ENCODE measurements around the gene GARIN5A.
A peak's percentile ranks its signal among the peaks of the same experiment; 100 is the strongest.
"Not testable (repeated sequence)": the region's sequence is repeated elsewhere in the genome, so short reads cannot be mapped to it uniquely, and the experiment has no call there.

Gene GARIN5A

DNA sequence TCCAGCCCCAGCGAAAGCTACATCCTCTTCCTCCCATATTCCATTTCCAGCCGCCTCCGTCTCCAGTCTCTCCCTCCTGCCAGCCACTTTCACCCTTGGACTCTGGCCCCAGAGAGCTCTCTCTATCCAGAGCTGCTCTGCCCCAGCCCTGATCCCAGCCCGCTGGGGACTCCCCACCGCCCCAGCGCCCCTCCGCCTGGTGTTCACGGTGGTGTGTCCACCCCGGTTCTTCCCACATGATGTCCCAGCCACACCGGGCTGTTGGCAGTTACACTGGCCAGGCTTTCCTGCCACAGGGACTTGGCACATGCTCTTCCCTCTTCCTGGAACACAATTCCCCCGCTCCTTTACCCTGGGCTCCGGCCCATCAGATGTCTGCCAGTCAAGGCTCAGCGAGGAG lies 11.6 kb downstream of the GARIN5A start:
- DNase-seq (ENCODE audit: low read depth in 1 of 2, low spot score in 1 of 2) = no peak

DNA sequence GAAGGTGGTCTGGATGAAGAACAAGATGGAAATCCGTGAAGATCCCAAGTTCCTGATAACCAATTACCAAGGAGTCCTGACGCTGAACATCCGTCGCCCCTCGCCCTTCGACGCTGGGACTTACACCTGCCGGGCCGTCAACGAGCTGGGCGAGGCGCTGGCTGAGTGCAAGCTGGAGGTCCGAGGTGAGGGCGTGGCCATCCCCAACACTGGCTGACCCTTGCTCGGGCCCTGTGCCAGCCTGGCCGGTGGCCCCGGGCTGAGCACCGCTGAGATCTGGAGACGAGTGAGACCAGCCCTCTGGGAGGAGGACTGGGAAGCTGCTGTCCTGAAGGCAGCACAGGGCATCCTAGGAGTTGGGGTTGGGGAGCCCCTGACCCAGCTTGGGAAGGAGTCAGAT lies 12.3 kb downstream of the GARIN5A start:
- no peak for DNase-seq (ENCODE audit: low read depth in 1 of 2, low spot score in 1 of 2)

DNA sequence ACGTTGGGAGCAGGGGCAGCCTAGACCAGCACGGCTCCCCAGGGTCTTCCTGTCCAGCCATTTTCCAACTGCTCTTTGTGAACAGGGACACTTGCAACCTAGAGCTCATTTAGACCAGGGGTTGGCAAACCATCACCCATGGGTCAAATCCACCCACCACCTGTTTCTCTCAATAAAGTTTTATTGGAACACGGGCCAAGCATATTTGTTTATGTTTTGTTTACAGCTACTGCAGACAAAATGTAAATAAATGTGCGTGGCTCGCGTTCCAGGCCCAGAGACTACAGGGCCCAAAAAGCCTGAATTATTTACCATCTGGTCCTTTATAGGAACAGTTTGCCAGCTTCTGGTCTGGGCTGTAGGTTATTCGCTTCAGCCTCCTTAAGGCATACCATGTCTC lies 13.7 kb downstream of the GARIN5A start:
- DNase-seq (ENCODE audit: low read depth in 1 of 2, low spot score in 1 of 2) = no peak

DNA sequence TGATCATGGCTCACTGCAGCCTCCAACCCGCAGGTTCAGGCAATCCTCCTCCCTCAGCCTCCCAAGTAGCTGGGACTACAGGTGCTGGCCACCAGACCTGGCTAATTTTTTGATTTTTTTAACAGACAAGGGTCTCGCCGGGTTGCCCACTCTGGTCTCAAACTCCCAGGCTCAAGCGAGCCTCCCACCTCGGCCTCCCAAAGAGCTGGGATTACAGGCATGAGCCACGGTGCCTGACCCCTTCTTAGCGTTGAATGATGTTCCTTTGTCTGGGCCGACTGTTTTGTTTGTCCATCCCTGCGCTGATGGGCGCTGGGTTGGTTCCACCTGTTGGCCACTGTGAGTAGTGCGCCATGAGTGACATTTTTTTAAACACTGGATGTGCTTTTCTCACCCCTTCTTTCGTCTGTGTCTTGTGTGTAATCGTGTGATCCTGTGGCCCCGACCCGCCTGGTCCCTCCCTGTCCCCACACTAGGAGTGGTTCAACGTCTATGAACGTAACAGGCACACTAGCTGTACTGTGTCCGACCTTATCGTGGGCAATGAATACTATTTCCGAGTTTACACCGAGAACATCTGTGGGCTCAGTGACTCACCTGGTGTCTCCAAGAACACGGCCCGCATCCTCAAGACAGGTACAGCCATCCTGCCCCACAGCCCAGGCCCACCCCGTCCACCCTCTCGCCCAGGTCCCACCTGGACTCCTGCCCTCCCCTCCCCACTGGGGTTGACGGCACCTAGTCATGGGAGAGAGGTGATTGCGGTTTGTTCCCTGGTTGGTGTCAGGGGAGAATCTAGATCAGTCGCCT lies 15.4 kb downstream of the GARIN5A start:
- peak in 1 of 2 donors; percentile 29 for DNase-seq (ENCODE audit: low read depth in 1 of 2, low spot score in 1 of 2)

DNA sequence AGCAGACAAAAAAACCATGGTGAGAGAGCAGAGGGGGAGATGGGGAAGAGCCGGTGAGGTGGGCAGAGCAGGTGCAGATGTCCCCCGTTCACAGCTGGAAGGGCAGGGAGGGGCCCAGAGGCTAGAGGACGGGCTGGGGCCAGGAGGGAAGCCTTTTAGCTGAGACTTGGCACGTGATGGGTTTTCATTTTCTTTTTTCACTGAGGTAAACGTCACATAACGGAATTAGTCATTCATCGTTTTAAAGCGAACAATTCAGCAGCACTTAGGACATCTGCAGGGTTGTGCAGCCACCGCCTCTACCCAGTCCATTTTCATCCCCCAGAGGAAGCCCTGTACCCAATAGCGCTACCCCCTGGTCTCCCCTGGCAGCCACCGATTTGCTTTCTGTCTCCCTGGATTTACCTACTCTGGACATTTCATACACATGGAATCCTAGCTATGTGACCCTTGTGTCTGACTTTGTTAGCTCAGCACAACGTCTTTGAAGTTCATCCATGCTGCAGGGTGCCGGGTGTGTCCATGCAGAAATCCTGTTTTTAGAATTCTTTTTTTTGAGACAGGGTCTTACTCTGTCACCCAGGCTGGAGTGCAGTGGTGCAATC lies 16.4 kb downstream of the GARIN5A start:
- no peak for DNase-seq (ENCODE audit: low read depth in 1 of 2, low spot score in 1 of 2)

DNA sequence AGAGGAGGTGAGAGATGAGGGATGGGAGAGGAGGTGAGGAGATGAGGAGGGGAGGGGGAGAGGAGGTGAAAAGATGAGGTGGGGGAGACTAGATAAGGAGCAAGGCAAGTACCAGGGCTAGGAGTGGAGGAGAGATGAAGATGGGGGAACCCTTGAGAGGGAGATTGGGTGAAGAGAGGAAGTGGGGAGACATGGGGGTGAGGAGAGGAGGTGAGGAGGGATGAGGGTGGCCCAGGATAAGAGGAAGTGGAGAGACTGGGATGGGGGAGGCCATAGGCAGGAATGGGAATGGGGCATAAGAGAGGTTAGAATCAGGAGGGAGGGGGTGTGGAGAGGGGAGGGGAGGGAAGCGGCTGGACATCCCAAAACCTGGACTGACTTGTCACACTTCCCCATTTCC lies 17.0 kb downstream of the GARIN5A start:
- DNase-seq (ENCODE audit: low read depth in 1 of 2, low spot score in 1 of 2) = no peak

DNA sequence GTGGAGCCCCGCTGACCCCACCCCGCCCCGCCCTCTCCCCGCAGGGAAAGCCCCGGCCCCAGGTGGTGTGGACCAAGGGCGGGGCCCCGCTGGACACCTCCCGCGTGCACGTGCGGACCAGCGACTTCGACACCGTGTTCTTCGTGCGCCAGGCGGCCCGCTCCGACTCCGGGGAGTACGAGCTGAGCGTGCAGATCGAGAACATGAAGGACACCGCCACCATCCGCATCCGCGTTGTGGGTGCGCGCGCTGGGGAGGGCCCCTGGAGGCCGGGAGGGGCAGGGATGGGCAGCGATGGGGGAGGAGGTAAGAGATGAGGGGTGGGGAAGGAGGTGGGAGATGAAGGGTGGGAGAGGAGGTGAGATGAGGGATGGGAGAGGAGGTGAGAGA lies 17.6 kb downstream of the GARIN5A start:
- DNase-seq (ENCODE audit: low read depth in 1 of 2, low spot score in 1 of 2) = no peak

DNA sequence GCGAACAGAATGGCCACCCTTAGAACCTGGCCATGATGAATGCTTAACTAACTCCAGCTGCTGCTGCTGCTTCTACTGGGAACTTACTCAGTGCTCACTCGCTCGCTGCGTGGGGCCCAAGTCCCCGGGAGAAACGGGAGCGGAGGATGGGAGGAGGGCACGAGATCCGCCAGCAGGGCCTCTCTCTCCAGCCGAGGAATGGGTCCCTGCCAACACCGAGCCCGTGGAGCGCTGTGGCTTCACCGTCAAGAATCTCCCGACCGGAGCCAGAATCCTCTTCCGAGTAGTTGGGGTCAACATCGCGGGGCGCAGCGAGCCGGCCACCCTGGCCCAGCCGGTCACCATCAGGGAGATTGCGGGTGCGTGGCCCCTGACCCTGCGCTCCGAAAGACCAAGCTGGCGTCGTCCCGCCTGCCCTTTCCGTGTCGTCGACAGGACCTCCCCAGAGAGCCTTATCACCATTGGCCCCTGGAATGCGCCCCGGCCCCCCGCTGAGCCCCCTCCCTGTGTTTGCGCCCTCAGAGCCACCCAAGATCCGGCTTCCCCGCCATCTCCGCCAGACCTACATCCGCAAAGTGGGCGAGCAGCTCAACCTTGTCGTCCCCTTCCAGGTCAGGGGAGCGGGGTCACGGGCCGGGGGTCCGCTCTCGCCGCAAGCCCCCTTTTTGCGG lies 18.1 kb downstream of the GARIN5A start:
- DNase-seq (ENCODE audit: low read depth in 1 of 2, low spot score in 1 of 2) = no peak

DNA sequence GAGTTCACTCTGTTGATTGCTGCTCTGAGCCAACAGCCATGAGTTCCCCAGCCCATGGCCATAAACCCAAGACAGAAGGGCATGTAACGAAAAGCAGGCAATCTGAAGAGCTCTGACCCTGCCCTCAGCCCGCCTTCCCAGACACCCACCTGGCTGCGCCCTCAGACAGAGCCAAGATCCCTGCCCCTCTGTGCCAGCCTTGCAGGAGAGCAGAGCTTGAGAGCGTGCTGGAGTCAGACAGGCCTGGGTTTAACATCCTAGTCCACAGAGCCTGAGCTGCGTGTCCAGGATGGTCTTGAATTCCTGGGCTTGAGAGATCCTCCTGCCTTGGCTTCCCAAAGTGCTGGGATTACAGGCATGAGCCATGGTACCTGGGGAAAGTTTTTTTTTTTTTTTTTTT lies 19.3 kb downstream of the GARIN5A start:
- no peak for DNase-seq (ENCODE audit: low read depth in 1 of 2, low spot score in 1 of 2)

DNA sequence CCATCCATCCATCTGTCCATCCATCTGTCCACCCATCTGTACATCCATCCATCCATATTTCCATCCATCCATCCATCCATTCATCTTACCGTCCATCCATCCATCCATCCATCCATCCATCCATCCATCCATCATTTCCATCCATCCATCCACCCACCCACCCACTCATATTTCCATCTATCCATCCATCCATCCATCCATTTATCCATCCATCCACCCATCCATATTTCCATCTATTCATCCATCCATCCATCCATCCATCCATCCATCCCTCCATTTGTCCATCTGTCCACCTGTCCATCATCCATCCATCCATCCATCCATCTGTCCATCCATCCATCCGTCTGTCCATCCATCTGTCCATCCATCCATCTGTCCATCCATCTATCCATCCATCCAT lies 20.7 kb downstream of the GARIN5A start:
- DNase-seq (ENCODE audit: low read depth in 1 of 2, low spot score in 1 of 2) = no peak

DNA sequence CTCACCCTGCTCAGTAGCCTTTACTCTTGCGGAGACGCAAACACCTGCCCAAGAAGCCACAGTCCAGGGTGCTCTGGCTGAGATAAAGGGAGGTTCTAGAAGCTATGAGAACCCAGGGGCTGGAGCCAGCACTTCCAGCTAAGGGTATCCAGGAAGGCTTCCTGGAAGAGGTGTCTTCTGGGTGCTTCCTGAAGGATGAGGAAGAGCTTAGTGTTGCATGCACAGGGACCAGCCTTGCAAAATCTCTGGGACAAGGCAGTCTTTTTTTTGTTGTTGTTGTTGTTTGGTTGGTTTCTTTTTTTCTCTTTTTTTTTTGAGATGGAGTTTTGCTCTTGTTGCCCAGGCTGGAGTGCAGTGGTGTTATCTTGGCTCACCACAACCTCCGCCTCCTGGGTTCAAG lies 23.4 kb downstream of the GARIN5A start:
- no peak for DNase-seq (ENCODE audit: low read depth in 1 of 2, low spot score in 1 of 2)

DNA sequence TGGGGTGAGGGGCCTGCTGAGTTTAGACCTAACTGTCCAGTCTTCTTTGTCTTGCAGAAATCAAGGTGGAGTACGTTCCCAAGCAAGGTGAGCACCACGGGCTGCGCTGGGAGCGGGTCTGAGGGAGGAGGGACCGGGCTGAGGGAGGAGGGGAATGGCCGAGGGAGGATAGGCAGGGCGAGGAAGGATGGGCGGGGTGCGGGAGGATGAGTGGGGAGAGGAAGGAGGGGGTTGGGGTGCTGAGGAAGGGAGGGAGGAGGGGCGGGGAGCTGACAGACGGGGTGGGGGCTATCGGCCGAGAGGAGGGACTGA lies 25.5 kb downstream of the GARIN5A start:
- no peak for DNase-seq (ENCODE audit: low read depth in 1 of 2, low spot score in 1 of 2)

DNA sequence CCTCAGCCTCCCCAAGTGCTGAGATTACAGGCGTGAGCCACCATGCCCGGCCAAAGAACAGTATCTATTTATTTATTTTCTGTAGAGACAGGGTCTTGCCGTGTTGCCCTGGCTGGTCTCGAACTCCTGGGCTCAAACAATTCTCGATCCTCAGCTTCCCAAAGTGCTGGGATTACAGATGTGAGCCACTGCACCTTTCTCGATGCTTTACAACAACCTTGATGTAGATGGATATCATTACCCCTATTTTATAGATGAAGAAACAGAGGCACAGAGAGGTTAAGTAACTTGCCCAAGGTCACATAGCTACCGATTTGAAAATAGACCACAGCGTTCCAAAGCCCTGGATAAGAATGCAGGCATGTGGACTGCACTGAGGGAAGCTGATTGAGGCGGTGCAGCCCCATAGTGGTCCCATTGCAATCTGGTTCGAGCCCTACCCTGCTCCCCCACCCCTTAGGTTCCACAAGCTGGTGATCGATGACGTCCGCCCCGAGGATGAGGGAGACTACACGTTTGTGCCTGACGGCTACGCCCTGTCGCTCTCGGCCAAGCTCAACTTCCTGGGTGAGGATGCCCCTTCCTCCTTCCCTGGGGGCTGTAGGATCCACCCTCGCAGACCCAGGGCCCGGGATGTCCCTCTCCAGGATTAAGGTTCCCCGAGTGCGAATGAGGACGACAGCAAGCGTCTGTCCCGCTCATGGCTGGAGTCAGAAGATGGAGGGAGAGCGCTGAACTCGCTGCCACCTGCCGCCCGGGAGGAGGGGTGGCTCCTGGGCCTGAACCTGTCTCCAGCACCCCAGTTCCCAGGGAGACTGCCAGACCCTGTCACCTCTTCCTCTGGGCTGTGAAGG lies 26.1 kb downstream of the GARIN5A start:
- DNase-seq (ENCODE audit: low read depth in 1 of 2, low spot score in 1 of 2) = no peak

DNA sequence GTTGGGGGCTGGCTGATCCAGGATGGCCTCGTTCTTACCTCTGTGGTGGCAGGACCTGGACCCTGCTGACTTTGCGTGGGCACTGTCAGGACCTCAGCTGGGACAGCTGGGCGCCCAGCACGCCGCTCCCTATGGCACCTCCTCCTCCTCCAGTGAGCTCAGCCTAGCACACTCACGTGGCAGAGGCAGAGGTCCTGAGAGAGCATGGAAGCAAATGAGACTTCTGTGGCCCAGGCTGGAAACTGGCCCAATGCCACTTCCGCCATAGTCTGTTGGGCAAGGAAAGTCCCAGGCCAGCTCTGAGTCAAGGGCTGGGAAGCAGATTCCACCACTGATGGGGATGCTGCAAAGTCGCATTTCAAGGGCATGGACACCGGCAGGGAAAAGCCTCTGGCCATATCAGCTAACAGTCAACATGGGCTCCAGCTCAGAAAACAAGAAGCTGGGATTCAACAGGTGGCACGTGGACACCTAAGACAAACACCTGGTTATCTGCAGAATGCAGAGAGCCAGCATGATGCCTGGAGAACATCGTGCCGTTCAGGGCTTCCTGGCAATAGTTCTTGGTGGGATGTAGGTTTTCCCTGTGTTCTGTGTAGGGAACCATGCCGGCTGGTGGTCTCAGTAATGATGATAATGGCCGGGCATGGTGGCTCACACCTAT lies 27.3 kb downstream of the GARIN5A start:
- DNase-seq (ENCODE audit: low read depth in 1 of 2, low spot score in 1 of 2) = no peak

DNA sequence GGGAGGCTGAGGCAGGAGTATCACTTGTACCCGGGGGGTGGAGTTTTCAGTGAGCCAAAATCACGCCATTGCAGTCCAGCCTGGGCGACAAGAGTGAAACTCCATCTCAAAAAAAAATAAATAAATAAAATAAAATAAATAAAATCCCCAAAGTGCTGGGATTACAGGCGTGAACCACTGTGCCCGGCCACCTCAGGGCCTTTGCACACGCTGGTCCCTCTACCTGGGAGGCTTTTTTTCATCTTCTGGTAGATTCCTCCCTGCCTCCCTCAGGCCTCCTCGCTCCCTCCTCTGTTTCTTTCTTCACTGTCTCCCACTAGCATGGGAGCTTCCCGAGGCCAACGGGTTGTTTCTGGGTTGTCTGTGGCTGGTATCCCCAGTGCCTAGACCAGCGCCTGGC lies 28.9 kb downstream of the GARIN5A start:
- DNase-seq (ENCODE audit: low read depth in 1 of 2, low spot score in 1 of 2) = no peak

DNA sequence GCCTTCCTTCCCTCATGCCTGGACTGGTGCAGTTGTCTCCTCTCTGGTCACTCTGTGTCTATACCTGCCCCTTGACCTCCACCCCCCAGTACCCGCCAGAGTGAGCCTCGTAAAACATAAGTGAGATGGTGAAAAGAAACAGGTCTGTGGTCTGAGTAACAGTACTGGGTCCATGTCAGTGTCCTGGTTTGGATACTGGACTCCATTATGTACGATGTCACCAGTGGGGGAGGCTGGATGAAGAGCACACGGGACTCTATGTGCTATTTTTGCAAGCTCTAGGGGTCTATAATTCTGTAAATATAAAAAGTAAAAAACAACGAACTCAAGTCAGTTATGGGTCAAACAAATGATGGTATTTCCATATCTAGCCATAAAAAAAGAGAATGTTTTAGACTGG lies 29.6 kb downstream of the GARIN5A start:
- DNase-seq (ENCODE audit: low read depth in 1 of 2, low spot score in 1 of 2) = no peak

DNA sequence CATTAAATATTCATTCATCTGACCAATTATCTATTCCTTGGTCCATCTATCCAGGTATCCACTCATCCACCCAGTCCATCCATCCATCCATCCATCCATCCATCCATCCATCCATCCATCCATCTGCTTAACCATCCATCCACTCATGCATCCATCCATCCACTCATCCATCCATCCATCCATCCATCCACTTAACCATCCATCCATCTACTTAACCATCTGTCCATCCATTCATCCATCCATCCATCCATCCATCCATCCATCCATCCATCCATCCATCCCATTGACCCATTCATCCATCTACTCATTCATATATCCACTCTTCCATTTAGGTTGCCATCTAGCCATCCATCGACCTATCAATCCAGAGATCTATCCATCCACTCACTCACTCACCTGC lies 32.6 kb downstream of the GARIN5A start:
- no peak for DNase-seq (ENCODE audit: low read depth in 1 of 2, low spot score in 1 of 2)

DNA sequence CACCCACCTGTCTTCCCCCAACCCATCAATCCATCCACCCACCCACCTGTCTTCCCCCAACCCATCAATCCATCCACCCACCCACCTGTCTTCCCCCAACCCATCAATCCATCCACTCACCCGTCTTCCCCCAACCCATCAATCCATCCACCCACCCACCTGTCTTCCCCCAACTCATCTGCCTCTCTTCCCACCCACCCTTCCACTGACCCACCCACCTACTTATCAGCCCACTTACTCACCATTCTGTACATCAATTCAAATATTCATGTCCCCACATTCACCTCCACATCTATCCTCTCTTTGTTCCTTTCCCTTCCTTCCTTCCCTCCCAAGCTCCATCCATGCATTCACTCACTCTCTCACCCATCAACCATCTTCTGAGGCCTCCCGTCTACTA lies 37.5 kb downstream of the GARIN5A start:
- not testable (repeated sequence) for DNase-seq (ENCODE audit: low read depth in 1 of 2, low spot score in 1 of 2)

DNA sequence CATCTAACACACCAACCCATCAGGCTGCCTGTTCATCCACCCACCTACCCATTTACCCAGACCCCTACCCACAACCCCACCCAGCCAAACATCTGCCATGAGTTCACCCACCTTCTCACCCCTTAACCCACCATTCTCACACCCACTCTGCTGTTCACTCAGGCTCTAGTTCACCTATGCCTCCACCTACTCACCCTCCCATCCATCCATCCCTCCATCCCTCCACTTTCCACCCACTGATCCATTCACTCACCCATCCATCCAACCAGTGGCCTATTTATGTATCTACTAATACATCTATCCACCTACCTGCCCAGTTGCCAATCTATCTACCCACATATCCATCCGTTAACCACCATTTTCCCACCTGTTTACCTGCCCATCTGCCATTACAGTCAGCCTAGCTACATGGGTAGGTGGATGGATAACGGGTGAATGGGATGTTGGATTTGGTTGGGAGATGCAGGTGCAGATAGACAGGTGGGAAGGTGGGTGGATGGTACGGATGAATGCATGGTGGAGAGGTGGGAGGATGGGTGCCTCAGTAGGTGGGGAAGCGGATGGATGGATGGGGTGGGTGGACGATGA lies 38.7 kb downstream of the GARIN5A start:
- DNase-seq (ENCODE audit: low read depth in 1 of 2, low spot score in 1 of 2) = no peak

DNA sequence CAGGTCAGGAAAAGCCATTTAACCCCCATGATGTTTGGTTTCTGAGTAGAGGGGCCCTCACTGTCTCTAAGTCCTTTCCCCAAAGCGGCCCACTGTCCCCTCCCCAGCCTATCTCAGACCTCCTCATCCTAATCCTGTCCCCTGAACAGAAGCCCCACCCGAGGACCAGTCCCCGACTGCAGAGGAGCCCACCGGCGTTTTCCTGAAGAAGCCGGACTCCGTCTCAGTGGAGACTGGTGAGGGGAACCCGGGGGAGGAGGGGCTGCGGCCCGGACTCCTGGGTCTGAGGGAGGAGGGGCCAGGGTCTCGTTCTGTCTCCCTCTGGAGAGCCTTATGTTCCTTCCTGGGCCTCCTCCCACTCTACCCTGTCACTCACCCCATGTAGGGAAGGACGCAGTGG lies 41.0 kb downstream of the GARIN5A start:
- DNase-seq (ENCODE audit: low read depth in 1 of 2, low spot score in 1 of 2) = no peak

DNA sequence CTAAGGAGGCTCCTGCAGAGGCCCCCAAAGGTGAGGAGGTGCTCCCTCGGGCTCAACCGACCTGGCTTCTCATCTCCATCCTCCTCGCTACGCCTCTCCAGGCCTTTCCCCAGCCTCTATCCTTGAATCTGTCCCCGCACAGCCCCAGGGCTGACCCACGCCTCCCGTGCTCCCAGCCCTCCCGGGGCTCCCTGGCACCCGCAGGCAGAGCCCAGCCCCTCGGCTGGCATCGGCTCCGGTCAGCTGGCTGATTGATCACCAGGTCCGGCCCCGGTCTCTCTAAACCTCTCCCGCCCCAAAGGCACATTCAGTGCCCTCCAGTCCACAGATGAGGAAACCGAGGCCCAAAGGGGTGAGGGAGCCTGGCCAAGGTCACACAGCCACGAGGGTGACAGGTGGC lies 41.4 kb downstream of the GARIN5A start:
- no peak for DNase-seq (ENCODE audit: low read depth in 1 of 2, low spot score in 1 of 2)

Measured in activated T-helper 1 cell treated with anti-CD3 and anti-CD28 coated beads, Interleukin-2, amount 50 U/mL, for 16 hours (primary cell).